Measurements from ENCODE around the gene CDKAL1. TPM values are rescaled to one million over a fixed set of nuclear protein-coding genes. Genes with fewer than 3 reads are reported as not detected.

The CDKAL1 gene
- total and polyA plus RNA-seq, 9 of the 15 experiments (the other 6 are each of a cell fraction or from before 2014, with no cell fraction given), result 11.2 to 36.3 (median 20.1) TPM

- TF ChIP-seq SFPQ (IDR thresholded peaks at IDR 0.05; ENCODE audit: low read depth, low read length) (no peak), ZNF121 (CRISPR knock-in tag; conservative IDR thresholded peaks at IDR 0.05) (peak; percentile 45; the same call in 1 of the 2 replicates), GABPB1 (CRISPR knock-in tag; IDR thresholded peaks at IDR 0.05) (no peak), PTBP1 (IDR thresholded peaks at IDR 0.05; ENCODE audit: low read depth, low read length) (no peak), TRIM24 (IDR thresholded peaks at IDR 0.05) (no peak), TFE3 (CRISPR knock-in tag; IDR thresholded peaks at IDR 0.05) (no peak), EWSR1 (IDR thresholded peaks at IDR 0.05; ENCODE audit: borderline replicate concordance, low read depth, partially characterized antibody) (no peak), KAT8 (IDR thresholded peaks at IDR 0.05; ENCODE audit: low read depth) (no peak)
Measured at GRCh38 chr6:21271428-21272155, 737.3 kb downstream of the CDKAL1 start (continued).

Data from K562 (cell line).